ENCODE measurements around the gene SIPA1L3. TPM values are rescaled to one million over a fixed set of nuclear protein-coding genes. Genes with fewer than 3 reads are reported as not detected.

Gene SIPA1L3
- total RNA-seq, 1 experiment from 2014 or later = 19.9 TPM

- Histone ChIP-seq H3K4me3 (ENCODE audit: low read depth, low read length, poor library complexity, severe bottlenecking) (no peak overlapping the region), H3K27me3 (replicated peaks; ENCODE audit: insufficient read depth, low read depth, low read length, poor library complexity) (no peaks in the 10 kb centered on the region), H3K36me3 (ENCODE audit: insufficient read depth, low read length, poor library complexity, severe bottlenecking) (no peaks in the 10 kb centered on the region), H3K27ac (ENCODE audit: low read depth, low read length, poor library complexity, severe bottlenecking) (no peak overlapping the region), H3K9me3 (ENCODE audit: low read depth, low read length, poor library complexity, severe bottlenecking) (no peaks in the 10 kb centered on the region), H3K4me1 (ENCODE audit: insufficient read depth, low read length, poor library complexity, severe bottlenecking) (no peaks in the 10 kb centered on the region)
- ChIA-PET CTCF (no interaction called here), POLR2A (ENCODE audit: low non-redundant PET) (no interaction called here)
- intact Hi-C loops (cut with micrococcal nuclease; ENCODE audit: unreplicated experiment) = no loop called here
- no peak for DNase-seq (ENCODE audit: low spot score)
- BruUV-seq (replicated peaks) = no TSS peak
- TF ChIP-seq EZH2 (IDR thresholded peaks at IDR 0.05; ENCODE audit: borderline replicate concordance, low read depth, low read length, poor library complexity, severe bottlenecking) (no peak), CTCF (conservative IDR thresholded peaks at IDR 0.05; ENCODE audit: low read depth, low read length) (no peak)
Measured at GRCh38 chr19:38030686-38031422, 123.8 kb downstream of the SIPA1L3 start.

GRCh38 chr19:38031423-38031770 is 124.4 kb downstream of the SIPA1L3 start:
- H3K27me3 ChIP-seq (replicated peaks; ENCODE audit: insufficient read depth, low read depth, low read length, poor library complexity) = no peaks in the 10 kb centered on the region
- H3K9me3 ChIP-seq (ENCODE audit: low read depth, low read length, poor library complexity, severe bottlenecking) = no peaks in the 10 kb centered on the region
- TF ChIP-seq CTCF (conservative IDR thresholded peaks at IDR 0.05; ENCODE audit: low read depth, low read length) (no peak), EZH2 (IDR thresholded peaks at IDR 0.05; ENCODE audit: borderline replicate concordance, low read depth, low read length, poor library complexity, severe bottlenecking) (no peak)
- no peaks in the 10 kb centered on the region for H3K4me1 ChIP-seq (ENCODE audit: insufficient read depth, low read length, poor library complexity, severe bottlenecking)
- ChIA-PET POLR2A (ENCODE audit: low non-redundant PET) (no interaction called here), CTCF (no interaction called here)
- no peak for DNase-seq (ENCODE audit: low spot score)
- H3K27ac ChIP-seq (ENCODE audit: low read depth, low read length, poor library complexity, severe bottlenecking) = no peak overlapping the region
- no peak overlapping the region for H3K4me3 ChIP-seq (ENCODE audit: low read depth, low read length, poor library complexity, severe bottlenecking)
- intact Hi-C loops (cut with micrococcal nuclease; ENCODE audit: unreplicated experiment) = no loop called here
- no peaks in the 10 kb centered on the region for H3K36me3 ChIP-seq (ENCODE audit: insufficient read depth, low read length, poor library complexity, severe bottlenecking)
- BruUV-seq (replicated peaks) = no TSS peak

GRCh38 chr19:38032151-38032550 is 125.1 kb downstream of the SIPA1L3 start:
- no peak for DNase-seq (ENCODE audit: low spot score)
- no peaks in the 10 kb centered on the region for H3K4me1 ChIP-seq (ENCODE audit: insufficient read depth, low read length, poor library complexity, severe bottlenecking)

More at GRCh38 chr19:38032151-38032550, 125.1 kb downstream of the SIPA1L3 start:
- TF ChIP-seq CTCF (conservative IDR thresholded peaks at IDR 0.05; ENCODE audit: low read depth, low read length) = no peak
- TF ChIP-seq EZH2 (IDR thresholded peaks at IDR 0.05; ENCODE audit: borderline replicate concordance, low read depth, low read length, poor library complexity, severe bottlenecking) = no peak
- Histone ChIP-seq H3K4me3 (ENCODE audit: low read depth, low read length, poor library complexity, severe bottlenecking) (no peak overlapping the region), H3K27me3 (replicated peaks; ENCODE audit: insufficient read depth, low read depth, low read length, poor library complexity) (no peaks in the 10 kb centered on the region), H3K27ac (ENCODE audit: low read depth, low read length, poor library complexity, severe bottlenecking) (no peak overlapping the region), H3K9me3 (ENCODE audit: low read depth, low read length, poor library complexity, severe bottlenecking) (no peaks in the 10 kb centered on the region), H3K36me3 (ENCODE audit: insufficient read depth, low read length, poor library complexity, severe bottlenecking) (no peaks in the 10 kb centered on the region)
- POLR2A ChIA-PET (ENCODE audit: low non-redundant PET) = no interaction called here
- CTCF ChIA-PET = no interaction called here
- intact Hi-C loops (cut with micrococcal nuclease; ENCODE audit: unreplicated experiment) = no loop called here
- BruUV-seq (replicated peaks) = no TSS peak

Measured in A673 (cell line).